Glutamatergic neuron (in vitro differentiated cells): ENCODE data around the gene VPS26B. TPM values are rescaled to one million over a fixed set of nuclear protein-coding genes. Genes with fewer than 3 reads are reported as not detected.

ENCODE experiments used
- DNase-seq: peaks from one replicate; pipeline ENCODE4 v3.0.0; 2022
- H3K27ac Mint-ChIP-seq: one replicate; pipeline ENCODE4 v1.8.0; 2020; ENCODE audit warnings: mild to moderate bottlenecking, mixed read lengths, inconsistent platforms; ENCODE audit not compliant: unreplicated experiment
- H3K27me3 Mint-ChIP-seq: one replicate; pipeline ENCODE4 v1.8.0; 2020; ENCODE audit warnings: mild to moderate bottlenecking, moderate library complexity, mixed read lengths, inconsistent platforms; ENCODE audit not compliant: unreplicated experiment
- H3K36me3 Mint-ChIP-seq: one replicate; pipeline ENCODE4 v1.8.0; 2020; ENCODE audit warnings: mild to moderate bottlenecking, mixed read lengths, inconsistent platforms; ENCODE audit not compliant: unreplicated experiment
- H3K4me1 Mint-ChIP-seq: one replicate; pipeline ENCODE4 v1.8.0; 2020; ENCODE audit warnings: mild to moderate bottlenecking, low read depth, mixed read lengths, inconsistent platforms; ENCODE audit not compliant: unreplicated experiment
- H3K4me3 Mint-ChIP-seq: one replicate; pipeline ENCODE4 v1.8.0; 2020; ENCODE audit warnings: mild to moderate bottlenecking, mixed read lengths, inconsistent platforms; ENCODE audit not compliant: unreplicated experiment
- H3K9me3 Mint-ChIP-seq: one replicate; pipeline ENCODE4 v1.8.0; 2020; ENCODE audit warnings: mild to moderate bottlenecking, moderate library complexity, mixed read lengths, inconsistent platforms; ENCODE audit not compliant: unreplicated experiment
- CTCF ChIP-seq: fragments of 200-600 bp; sonication (generic); IDR thresholded peaks from one replicate; pipeline ENCODE4 v1.5.0; 2021; ENCODE audit not compliant: partially characterized antibody, unreplicated experiment
- total RNA-seq: library from RNA; stranded (reverse); fragmentation: NEBNext Ultra II Directional; extraction: Animal tissue kit (Norgen Biotek cat#: 25700); gene quantifications from one replicate; pipeline ENCODE4 v1.2.1, GENCODE V29; 2021; ENCODE audit not compliant: unreplicated experiment

The VPS26B gene
- total RNA-seq, 1 donor from 2014 or later: 63.6 TPM

DNA sequence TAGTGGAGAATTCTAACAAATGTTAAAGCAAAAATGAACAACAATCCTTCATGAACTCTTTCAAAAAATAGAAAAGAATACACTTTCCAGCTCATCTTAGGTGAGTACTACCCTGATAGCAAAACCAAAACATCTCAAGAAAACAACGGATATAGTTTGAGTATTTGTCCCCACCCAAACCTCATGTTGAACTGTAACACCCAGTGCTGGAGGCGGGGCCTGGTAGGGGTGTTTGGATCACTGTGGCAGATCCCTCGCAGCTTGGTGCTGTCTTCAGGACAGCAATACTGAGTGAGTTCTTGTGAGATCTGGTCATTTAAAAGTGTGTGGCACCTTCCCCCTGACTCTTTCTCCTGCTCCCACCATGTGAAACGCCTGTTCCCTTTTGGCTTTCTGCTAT lies 27.7 kb upstream of the VPS26B start:
- Mint-ChIP-seq H3K27ac (no peak overlapping the region), H3K4me1 (no peaks in the 10 kb centered on the region), H3K36me3 (no peaks in the 10 kb centered on the region), H3K27me3 (no peaks in the 10 kb centered on the region), H3K4me3 (no peak overlapping the region), H3K9me3 (peaks cover 2% of the 10 kb centered on the region)
- DNase-seq: no peak
- no peak for TF ChIP-seq CTCF

- no peak for DNase-seq
- H3K4me3 Mint-ChIP-seq: no peak overlapping the region
- H3K4me1 Mint-ChIP-seq: no peaks in the 10 kb centered on the region
- no peaks in the 10 kb centered on the region for H3K36me3 Mint-ChIP-seq
- no peak overlapping the region for H3K27ac Mint-ChIP-seq
- H3K27me3 Mint-ChIP-seq: no peaks in the 10 kb centered on the region
- H3K9me3 Mint-ChIP-seq: peaks cover 2% of the 10 kb centered on the region
- TF ChIP-seq CTCF: no peak
Observed at GRCh38 chr11:134199531-134199930, 24.9 kb upstream of the VPS26B start.

GRCh38 chr11:134200688-134201087 lies 23.8 kb upstream of the VPS26B start:
- TF ChIP-seq CTCF: no peak
- no peak overlapping the region for H3K27ac Mint-ChIP-seq
- no peak for DNase-seq
- peaks cover 2% of the 10 kb centered on the region for H3K9me3 Mint-ChIP-seq
- no peak overlapping the region for H3K4me3 Mint-ChIP-seq
- H3K27me3 Mint-ChIP-seq: no peaks in the 10 kb centered on the region
- H3K4me1 Mint-ChIP-seq: no peaks in the 10 kb centered on the region
- H3K36me3 Mint-ChIP-seq: no peaks in the 10 kb centered on the region

GRCh38 chr11:134202661-134203060 lies 21.8 kb upstream of the VPS26B start:
- H3K4me1 Mint-ChIP-seq: no peaks in the 10 kb centered on the region
- TF ChIP-seq CTCF: no peak
- no peak overlapping the region for H3K4me3 Mint-ChIP-seq
- H3K36me3 Mint-ChIP-seq: no peaks in the 10 kb centered on the region
- no peaks in the 10 kb centered on the region for H3K27me3 Mint-ChIP-seq
- H3K9me3 Mint-ChIP-seq: peaks cover 2% of the 10 kb centered on the region
- DNase-seq: no peak
- no peak overlapping the region for H3K27ac Mint-ChIP-seq

DNA sequence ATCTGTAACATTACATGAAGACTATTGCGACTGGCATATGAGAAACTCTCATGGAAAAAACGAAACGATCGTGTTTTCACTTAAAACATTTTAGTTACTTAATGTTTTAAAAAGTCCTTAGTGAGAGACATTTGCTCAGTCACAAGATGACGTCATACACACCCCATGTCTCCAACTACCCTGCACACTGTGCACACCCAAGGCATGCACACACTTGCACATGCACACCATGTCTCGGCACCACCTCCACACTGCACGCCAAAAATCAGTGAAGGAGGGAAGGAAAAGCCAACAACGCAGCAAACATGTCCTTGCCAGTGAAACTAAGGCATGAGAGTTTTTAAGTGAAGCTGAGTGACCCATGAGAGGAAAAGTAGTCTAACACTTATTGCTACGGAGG lies 18.7 kb upstream of the VPS26B start:
- TF ChIP-seq CTCF: no peak
- no peaks in the 10 kb centered on the region for H3K36me3 Mint-ChIP-seq
- no peak for DNase-seq
- H3K4me3 Mint-ChIP-seq: no peak overlapping the region
- no peaks in the 10 kb centered on the region for H3K4me1 Mint-ChIP-seq
- H3K27ac Mint-ChIP-seq: no peak overlapping the region
- no peaks in the 10 kb centered on the region for H3K9me3 Mint-ChIP-seq
- no peaks in the 10 kb centered on the region for H3K27me3 Mint-ChIP-seq
